Thoracic aorta (tissue), 2 donors: ENCODE measurements around the gene CEACAM1. TPM values are rescaled to one million over a fixed set of nuclear protein-coding genes. Genes with fewer than 3 reads are reported as not detected.

Experiments
- ATAC-seq: fragments of 150-250 bp; one replicate; pipeline ENCODE4 v1.8.0; 2017; ENCODE audit warnings: low read depth; ENCODE audit not compliant: insufficient number of reproducible peaks, low FRiP score
- DNase-seq: peaks from one replicate; pipeline ENCODE4 v3.0.0-alpha.2; 2020; ENCODE audit warnings: low spot score
- H3K27ac ChIP-seq, 2 donors: fragments of 200-600 bp; sonication (generic); 1 replicate in 1 of 2; 2 replicates in 1 of 2; pipeline ENCODE4 v1.5.1; 2016; ENCODE audit warnings: mild to moderate bottlenecking in 2 of 2, moderate library complexity in 2 of 2
- H3K27me3 ChIP-seq: fragments of 200-600 bp; sonication (generic); replicated peaks from 2 replicates; pipeline ENCODE4 v1.6.0; 2016; ENCODE audit warnings: mild to moderate bottlenecking; ENCODE audit not compliant: insufficient read depth
- H3K36me3 ChIP-seq: fragments of 200-600 bp; sonication (generic); one replicate; pipeline ENCODE4 v1.5.1; 2016
- H3K4me1 ChIP-seq, 2 donors: fragments of 200-600 bp; sonication (generic); 1 replicate in 1 of 2; 2 replicates in 1 of 2; pipeline versions ENCODE4 v1.5.1 to v1.6.0; 2016; ENCODE audit warnings: low read depth in 2 of 2, mild to moderate bottlenecking in 1 of 2; ENCODE audit not compliant: control insufficient read depth in 1 of 2
- H3K4me3 ChIP-seq: fragments of 200-600 bp; sonication (generic); 2 replicates; pipeline ENCODE4 v1.5.1; 2016; ENCODE audit warnings: mild to moderate bottlenecking
- H3K9me3 ChIP-seq: fragments of 200-600 bp; sonication (generic); 2 replicates; pipeline ENCODE4 v1.5.1; 2016
- total RNA-seq, 2 donors: library from RNA; depleted of rRNA; stranded (reverse); fragments of >200 nt; gene quantifications; one replicate each; pipeline versions ENCODE4 v1.1.0 to v1.2.3, GENCODE V29; 2016
- TF ChIP-seq, protein P1 (sequence below): fragments of 200-600 bp; sonication (generic); IDR thresholded peaks from one replicate; pipeline ENCODE4 v1.5.1; 2019; ENCODE audit warnings: antibody characterized with exemption

The CEACAM1 gene
- total RNA-seq = 1 to 10 TPM; 2.2 to 4.6 TPM

DNA sequence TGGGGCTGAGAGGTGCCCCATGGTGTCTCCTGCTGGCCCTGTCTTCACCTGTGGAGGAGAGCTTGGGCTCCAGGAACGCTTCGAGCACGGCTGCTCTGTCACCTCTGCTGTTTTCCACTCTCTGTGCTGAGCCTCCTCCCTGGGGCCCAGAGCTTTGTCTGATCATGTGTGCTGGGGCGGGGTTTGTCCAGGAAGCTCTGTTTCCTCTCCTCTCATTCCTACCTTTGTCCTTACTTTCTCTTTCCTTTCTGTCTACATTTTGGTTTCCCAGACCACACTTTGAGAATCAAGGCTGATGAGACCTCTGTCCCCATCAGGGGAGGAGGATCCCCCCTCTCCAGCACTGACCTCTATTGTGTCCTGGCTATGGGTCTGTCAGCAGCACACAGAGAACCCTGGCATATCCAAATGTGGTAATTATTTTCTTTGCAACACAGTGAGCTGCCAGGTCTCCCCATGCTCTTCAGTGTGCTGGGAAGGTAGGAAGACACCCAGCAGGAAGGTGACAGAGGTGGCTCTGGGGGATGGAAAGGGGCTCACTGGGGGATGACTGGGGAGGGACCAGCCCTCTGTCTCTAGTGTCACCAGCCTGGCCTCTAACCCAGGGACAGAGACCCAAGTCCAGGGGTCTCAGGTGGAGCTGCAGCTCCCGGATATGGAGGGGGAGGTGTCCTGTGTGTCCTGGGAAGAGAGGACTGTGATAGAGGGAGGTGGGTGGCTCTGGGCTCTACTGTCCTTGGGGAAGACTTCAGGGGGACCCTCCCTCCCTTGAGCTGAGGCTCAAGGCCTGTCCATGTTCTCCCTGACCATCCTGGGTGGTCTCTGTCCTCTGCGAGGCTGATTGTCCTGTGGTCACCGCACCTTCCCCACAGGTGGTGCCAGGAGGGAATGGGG, at the start of gene CEACAM1:
Gene CEACAM1, minus strand, starts transcription at position 128 of the 894 bp plus-strand sequence. Its CDS starts 107 bp downstream, at position 21.
- H3K27ac ChIP-seq = no peak within 1 kb of the TSS
- no peak within 1 kb of the TSS for H3K4me3 ChIP-seq
- no peaks in the 10 kb centered on the region for H3K27me3 ChIP-seq
- DNase-seq (no peak), ATAC-seq (no peak)
- TF ChIP-seq, protein P1, sequence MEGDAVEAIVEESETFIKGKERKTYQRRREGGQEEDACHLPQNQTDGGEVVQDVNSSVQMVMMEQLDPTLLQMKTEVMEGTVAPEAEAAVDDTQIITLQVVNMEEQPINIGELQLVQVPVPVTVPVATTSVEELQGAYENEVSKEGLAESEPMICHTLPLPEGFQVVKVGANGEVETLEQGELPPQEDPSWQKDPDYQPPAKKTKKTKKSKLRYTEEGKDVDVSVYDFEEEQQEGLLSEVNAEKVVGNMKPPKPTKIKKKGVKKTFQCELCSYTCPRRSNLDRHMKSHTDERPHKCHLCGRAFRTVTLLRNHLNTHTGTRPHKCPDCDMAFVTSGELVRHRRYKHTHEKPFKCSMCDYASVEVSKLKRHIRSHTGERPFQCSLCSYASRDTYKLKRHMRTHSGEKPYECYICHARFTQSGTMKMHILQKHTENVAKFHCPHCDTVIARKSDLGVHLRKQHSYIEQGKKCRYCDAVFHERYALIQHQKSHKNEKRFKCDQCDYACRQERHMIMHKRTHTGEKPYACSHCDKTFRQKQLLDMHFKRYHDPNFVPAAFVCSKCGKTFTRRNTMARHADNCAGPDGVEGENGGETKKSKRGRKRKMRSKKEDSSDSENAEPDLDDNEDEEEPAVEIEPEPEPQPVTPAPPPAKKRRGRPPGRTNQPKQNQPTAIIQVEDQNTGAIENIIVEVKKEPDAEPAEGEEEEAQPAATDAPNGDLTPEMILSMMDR = no peak
- H3K4me1 ChIP-seq = no peaks in the 10 kb centered on the region
- H3K36me3 ChIP-seq = no peaks in the 10 kb centered on the region
- H3K9me3 ChIP-seq = no peaks in the 10 kb centered on the region

DNA sequence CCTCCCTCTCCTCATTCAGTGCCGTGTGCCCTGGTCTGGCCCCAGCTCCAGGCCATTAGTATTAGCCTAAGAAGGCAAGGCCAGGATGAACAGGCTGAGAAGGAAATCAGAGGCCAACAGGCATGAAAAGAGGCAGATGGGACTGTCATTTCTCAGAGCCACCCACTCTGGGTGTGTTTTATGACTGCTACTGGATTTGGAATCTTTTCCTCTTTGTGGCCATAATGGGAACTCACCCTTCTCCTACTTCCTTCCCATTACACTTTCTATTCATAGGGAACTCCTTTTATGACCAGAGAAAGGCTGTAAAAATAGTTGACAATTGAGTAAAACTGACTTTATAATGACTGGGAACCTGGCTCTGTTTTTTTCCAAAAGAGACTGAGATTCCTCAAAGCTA, 48.7 kb upstream of the CEACAM1 start:
- H3K4me3 ChIP-seq = no peak overlapping the region
- no peaks in the 10 kb centered on the region for H3K4me1 ChIP-seq
- H3K36me3 ChIP-seq = no peaks in the 10 kb centered on the region
- ATAC-seq = no peak
- TF ChIP-seq, protein P1 = no peak
- DNase-seq = no peak
- no peak overlapping the region for H3K27ac ChIP-seq
- no peaks in the 10 kb centered on the region for H3K9me3 ChIP-seq
- H3K27me3 ChIP-seq = no peaks in the 10 kb centered on the region

DNA sequence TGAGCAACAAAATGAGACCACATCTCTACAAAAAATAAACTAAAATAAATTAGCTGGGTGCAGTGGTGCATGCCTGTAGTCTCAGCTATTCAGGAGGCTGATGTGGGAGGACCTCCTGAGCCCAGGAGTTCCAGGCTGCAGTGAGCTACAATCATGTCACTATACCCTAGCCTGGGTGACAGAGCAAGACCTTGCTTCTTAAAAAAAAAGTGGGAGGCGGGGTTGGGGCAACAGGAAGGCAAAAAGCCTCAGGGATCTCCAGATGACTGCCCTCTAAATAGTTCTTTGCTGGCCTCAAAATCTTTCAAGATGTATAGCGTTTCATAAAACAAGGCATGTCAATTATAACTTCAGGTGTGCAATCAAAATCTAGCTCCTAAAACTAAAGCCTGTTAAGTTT, 48.0 kb upstream of the CEACAM1 start:
- no peak for ATAC-seq
- no peak for DNase-seq

DNA sequence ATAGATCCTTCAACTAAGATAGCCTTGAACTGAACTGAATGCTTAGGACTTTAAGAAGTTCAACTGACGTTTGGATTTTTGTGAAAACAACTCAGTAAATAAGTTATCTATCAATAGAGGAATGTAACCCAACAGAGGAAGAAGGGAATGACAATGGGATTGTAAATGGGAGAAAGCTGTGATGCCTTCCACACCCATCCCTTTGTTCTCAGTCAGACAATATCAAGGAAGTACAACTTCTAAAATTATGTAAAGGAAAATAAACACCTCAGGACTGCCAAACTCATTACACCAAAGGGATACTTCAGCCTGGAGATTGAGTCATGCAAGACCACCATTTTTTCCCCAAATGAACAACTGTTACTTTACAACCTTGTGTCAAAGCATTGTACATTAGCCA, 45.4 kb upstream of the CEACAM1 start:
- DNase-seq = no peak
- Histone ChIP-seq H3K27me3 (no peaks in the 10 kb centered on the region), H3K27ac (no peak overlapping the region), H3K4me1 (no peaks in the 10 kb centered on the region), H3K9me3 (no peaks in the 10 kb centered on the region), H3K4me3 (no peak overlapping the region), H3K36me3 (no peaks in the 10 kb centered on the region)
- TF ChIP-seq, protein P1 = no peak
- no peak for ATAC-seq

More for the DNA sequence above, 48.0 kb upstream of the CEACAM1 start:
- no peaks in the 10 kb centered on the region for H3K4me1 ChIP-seq
- TF ChIP-seq, protein P1 = no peak
- no peaks in the 10 kb centered on the region for H3K36me3 ChIP-seq
- no peak overlapping the region for H3K27ac ChIP-seq
- no peaks in the 10 kb centered on the region for H3K27me3 ChIP-seq
- H3K9me3 ChIP-seq = no peaks in the 10 kb centered on the region
- H3K4me3 ChIP-seq = no peak overlapping the region

DNA sequence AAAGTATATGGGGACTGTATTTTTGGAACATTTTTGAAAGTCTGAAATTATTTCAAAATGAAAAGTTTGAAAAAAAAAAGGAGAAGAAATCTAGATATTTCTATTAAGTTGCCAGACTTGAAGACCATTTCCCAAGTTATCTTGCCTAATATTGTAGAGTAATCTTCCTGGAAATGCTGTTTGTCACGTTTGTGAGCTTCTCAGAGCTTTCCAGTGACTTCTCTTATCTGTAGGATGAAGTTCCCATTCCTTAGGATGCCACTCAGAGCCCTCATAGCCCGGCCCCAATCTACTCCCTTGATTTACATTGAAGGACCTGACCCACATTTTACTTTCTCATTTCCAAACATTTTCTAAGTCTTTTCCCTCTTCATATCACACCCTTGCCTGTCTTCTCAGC, 42.8 kb upstream of the CEACAM1 start:
- DNase-seq (no peak), ATAC-seq (no peak)
- Histone ChIP-seq H3K9me3 (no peaks in the 10 kb centered on the region), H3K27me3 (no peaks in the 10 kb centered on the region), H3K4me1 (peaks cover 0 to 7% of the 10 kb centered on the region in 2 donors), H3K27ac (no peak overlapping the region), H3K4me3 (no peak overlapping the region), H3K36me3 (no peaks in the 10 kb centered on the region)
- TF ChIP-seq, protein P1 = no peak
